ENCODE measurements around the gene KCNMB2.
A peak's percentile ranks its signal among the peaks of the same experiment; 100 is the strongest.
"Not testable (repeated sequence)": the region's sequence is repeated elsewhere in the genome, so short reads cannot be mapped to it uniquely, and the experiment has no call there.

Gene KCNMB2

DNA sequence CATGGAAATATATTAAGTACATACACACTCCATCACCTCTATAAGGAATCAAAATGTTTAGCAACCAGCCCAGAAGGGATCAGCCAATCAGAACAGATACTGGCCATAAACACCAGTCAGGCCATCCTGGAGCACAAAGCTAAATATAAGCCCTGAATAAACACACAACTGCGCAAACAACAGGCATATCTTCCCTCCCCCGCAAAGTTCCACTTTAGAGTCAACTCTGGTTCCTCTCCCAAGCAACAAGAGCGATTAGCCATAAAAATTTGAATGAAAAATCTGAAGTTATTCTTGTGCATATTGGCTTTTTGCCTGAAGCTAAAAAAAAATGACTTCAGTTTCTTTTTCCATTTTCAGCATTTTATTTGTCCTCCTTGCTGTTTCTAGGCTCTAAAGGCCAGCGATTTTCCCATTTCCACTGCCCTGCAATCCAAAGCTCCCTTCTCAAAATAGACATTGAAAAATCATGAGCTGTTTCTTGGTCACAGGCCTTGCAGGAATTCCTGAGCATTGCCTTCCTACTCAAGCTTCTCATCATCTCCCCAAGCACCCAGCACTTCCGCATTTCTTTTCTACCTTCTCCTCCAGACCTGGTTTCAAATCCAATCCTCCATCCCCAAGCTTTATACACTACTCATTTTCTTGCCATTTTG, 287.5 kb downstream of the KCNMB2 start:
- peak; percentile 30 for DNase-seq

DNA sequence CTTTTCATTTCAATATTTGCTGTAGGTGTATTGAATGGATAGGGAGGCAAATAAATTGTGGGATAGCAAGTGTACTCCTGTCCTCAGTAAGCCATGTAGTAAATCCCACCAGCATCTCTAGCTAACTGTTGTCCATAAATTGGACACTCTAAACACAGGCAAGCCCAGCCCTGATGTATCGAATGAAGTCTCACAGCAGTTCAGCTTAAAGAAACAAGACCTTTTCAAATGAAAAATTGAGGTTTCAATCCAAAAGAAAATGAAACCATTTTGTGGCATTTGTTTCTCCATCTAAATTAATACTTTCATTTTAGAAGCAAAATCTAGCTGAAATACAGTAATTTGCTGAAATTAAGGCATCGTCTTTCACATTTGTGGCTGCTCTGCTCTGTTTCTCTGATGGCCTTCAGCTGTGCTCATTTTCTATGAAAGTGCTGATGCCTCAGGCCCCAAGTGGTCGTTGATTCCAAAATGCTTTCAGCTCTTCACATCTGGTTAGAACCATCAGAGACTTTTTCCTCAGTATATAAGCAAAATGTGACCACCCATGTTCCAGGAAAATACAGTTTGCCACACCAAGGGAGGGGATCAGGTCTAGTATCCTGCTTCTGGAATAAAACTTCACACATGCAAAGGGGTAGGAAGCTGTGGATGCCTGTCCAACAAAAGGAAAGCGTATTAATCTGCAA, 290.3 kb downstream of the KCNMB2 start:
- peak; percentile 91 for DNase-seq

- DNase-seq = peak; percentile 99
Observed at GRCh38 chr3:178827285-178827856, 291.1 kb downstream of the KCNMB2 start.

- no peak for DNase-seq
Observed at GRCh38 chr3:178833695-178834094, 297.5 kb downstream of the KCNMB2 start.

GRCh38 chr3:178835033-178835432, 298.8 kb downstream of the KCNMB2 start:
- DNase-seq = no peak

DNA sequence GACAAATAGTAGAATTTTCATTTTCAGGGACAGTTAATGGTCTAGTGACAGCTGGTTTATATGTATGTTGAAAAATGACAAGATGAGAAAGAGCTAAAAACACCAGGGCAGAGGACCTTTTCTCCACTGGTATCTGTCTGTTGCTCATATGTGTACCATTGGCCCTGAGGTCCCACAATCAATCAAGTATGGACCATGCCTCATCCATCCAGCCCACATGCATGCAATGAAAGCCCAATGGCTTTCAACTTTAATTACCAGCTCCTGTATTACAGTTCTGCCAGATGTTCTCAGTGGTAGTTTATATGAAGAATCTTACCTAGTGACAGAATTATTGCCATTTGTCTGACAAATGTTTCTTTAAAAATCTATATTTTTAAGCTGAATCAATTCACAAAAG, 301.3 kb downstream of the KCNMB2 start:
- no peak for DNase-seq

DNA sequence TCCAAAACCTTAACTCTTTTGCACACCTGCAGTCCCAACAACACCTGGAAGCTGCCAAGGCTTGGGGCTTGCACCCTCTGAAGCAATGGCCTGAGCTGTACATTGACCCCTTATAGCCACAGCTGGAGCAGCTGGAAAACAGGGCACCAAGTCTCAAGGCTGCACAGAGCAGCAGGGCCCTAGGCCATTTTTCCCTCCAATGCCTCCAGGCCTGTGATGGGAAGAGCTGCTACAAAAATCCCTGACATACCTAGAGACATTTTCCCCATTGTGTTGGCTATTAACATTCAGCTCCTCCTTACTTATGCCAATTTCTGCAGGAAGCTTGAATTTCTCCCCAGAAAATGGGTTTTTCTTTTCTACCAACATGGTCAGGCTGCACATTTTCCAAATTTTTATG, 304.4 kb downstream of the KCNMB2 start:
- DNase-seq = no peak

- no peak for DNase-seq
Observed at GRCh38 chr3:178841011-178841410, 304.8 kb downstream of the KCNMB2 start.

GRCh38 chr3:178844916-178845315, 308.7 kb downstream of the KCNMB2 start:
- no peak for DNase-seq

GRCh38 chr3:178845420-178846118, 309.3 kb downstream of the KCNMB2 start:
- peak; percentile 89 for DNase-seq

DNA sequence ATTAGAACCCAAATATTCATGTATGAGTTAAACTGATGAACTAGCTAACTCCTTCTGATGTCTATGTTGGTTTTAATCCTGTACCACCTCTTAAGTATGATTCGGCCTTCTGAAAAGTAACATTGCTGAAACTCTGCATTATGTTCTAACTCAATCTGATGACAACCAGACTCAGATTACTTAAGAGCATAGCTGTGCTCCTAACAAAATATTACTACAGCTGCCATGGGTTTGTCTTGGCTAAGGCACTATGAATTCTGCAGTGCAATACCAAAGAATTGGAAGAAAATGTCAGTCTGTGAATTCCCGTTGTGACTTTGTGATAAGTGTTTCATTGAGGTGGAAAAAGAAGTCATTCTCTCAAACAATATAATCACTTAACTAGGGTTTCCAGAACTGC, 311.0 kb downstream of the KCNMB2 start:
- no peak for DNase-seq

GRCh38 chr3:178849199-178849910, 313.1 kb downstream of the KCNMB2 start:
- peak; percentile 66 for DNase-seq

DNA sequence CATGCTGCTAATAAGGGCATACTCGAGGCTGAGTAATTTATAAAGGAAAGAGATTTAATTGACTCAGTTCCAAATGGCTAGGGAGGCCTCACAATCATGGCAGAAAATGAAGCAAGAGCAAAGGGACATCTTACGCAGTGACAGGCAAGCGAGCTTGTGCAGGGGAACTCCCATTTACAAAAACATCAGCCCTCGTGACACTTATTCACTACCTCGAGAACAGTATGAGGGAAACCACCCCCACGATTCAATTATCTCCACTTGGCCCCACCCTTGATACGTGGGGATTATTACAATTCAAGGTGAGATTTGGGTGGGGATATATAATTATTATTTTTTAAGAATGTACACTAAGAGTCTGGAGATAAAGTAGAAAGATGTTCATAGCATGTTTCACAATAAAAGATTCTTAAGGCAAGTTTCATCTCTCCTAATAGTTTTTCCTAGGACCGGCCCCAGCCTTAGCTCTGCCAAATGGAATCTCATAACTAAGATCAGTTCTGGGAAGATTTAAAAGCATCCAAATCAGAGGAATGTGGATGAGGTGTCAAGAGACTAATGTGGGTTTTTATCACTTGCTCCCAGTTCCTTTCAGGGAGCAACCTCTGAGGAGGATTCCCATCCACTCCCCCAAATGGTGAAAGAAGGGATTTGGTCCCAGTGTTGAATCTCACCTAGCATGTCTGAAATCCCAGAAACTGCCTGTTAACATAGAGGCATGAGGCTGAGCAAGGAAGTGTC, 314.4 kb downstream of the KCNMB2 start:
- no peak for DNase-seq

GRCh38 chr3:178851564-178851963, 315.3 kb downstream of the KCNMB2 start:
- DNase-seq = no peak

GRCh38 chr3:178856804-178857203, 320.6 kb downstream of the KCNMB2 start:
- DNase-seq = peak; percentile 33

GRCh38 chr3:178859386-178859785, 323.1 kb downstream of the KCNMB2 start:
- no peak for DNase-seq

DNA sequence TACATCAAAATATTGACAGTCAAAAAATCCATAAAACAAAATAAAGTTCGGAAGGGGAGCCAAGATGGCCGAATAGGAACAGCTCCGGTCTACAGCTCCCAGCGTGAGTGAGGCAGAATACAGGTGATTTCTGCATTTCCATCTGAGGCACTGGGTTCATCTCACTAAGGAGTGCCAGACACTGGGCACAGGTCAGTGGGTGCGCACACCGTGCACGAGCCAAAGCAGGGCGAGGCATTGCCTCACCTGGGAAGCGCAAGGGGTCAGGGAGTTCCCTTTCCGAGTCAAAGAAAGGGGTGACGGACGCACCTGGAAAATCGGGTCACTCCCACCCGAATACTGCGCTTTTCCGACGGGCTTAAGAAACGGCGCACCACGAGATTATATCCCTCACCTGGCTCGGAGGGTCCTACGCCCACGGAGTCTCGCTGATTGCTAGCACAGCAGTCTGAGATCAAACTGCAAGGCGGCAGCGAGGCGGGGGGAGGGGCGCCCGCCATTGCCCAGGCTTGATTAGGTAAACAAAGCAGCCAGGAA, 323.7 kb downstream of the KCNMB2 start:
- not testable (repeated sequence) for DNase-seq

- no peak for DNase-seq
Observed at GRCh38 chr3:178868681-178869080, 332.4 kb downstream of the KCNMB2 start.

GRCh38 chr3:178870085-178870484, 333.8 kb downstream of the KCNMB2 start:
- DNase-seq = no peak

- DNase-seq = no peak
Observed at GRCh38 chr3:178875157-178875556, 338.9 kb downstream of the KCNMB2 start.

- no peak for DNase-seq
Observed at GRCh38 chr3:178875836-178876235, 339.6 kb downstream of the KCNMB2 start.

DNA sequence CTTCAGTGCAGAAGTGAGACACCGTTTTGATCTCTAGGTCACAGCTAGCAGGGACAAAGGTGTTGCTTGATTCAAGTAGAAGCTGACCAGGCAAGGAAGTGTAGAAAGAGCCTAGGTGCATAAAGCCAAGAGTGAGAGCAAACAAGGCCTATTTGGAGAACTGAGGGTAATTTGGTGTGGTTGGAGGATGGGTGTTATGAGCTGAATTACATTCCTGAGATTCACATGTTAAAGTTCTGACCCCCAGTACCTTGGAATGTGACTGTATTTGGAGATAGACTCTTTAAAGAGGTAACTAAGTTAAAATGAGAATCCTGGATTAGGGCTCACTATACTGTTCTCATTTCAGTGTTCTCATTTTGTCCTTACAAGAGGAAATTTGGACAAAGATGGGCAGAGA, 344.0 kb downstream of the KCNMB2 start:
- peak; percentile 66 for DNase-seq
